Parathyroid adenoma (tissue), 2 donors: Measurements from ENCODE around the gene NAP1L3.
A peak's percentile ranks its signal among the peaks of the same experiment; 100 is the strongest.

Experiments
- H2AFZ ChIP-seq: fragments of 300-600 bp; sonication (generic); one replicate; pipeline ENCODE4 v1.7.0; 2017; ENCODE audit warnings: antibody characterized with exemption, mild to moderate bottlenecking
- H3K27ac ChIP-seq: fragments of 300-600 bp; sonication (generic); one replicate; pipeline ENCODE4 v1.7.0; 2017
- H3K27me3 ChIP-seq: fragments of 300-600 bp; sonication (generic); one replicate; pipeline ENCODE4 v1.7.0; 2017; ENCODE audit warnings: low read length; ENCODE audit not compliant: control insufficient read depth, insufficient read depth
- H3K36me3 ChIP-seq: fragments of 300-600 bp; sonication (generic); one replicate; pipeline ENCODE4 v1.7.0; 2017; ENCODE audit warnings: low read length; ENCODE audit not compliant: control insufficient read depth, insufficient read depth
- H3K4me1 ChIP-seq: fragments of 300-600 bp; sonication (generic); one replicate; pipeline ENCODE4 v1.7.0; 2017; ENCODE audit warnings: control low read depth
- H3K4me2 ChIP-seq: fragments of 300-600 bp; sonication (generic); one replicate; pipeline ENCODE4 v1.7.0; 2017; ENCODE audit warnings: low read length
- H3K4me3 ChIP-seq: fragments of 300-600 bp; sonication (generic); one replicate; pipeline ENCODE4 v1.7.0; 2017; ENCODE audit warnings: low read depth, low read length
- H3K79me2 ChIP-seq: fragments of 300-600 bp; sonication (generic); one replicate; pipeline ENCODE4 v1.7.0; 2017; ENCODE audit warnings: control low read depth
- H3K9ac ChIP-seq: fragments of 300-600 bp; sonication (generic); one replicate; pipeline ENCODE4 v1.7.0; 2017; ENCODE audit warnings: mild to moderate bottlenecking
- H3K9me3 ChIP-seq: fragments of 300-600 bp; sonication (generic); one replicate; pipeline ENCODE4 v1.7.0; 2017; ENCODE audit warnings: low read length; ENCODE audit not compliant: control insufficient read depth
- TF ChIP-seq, protein P1 (sequence below): fragments of 300-600 bp; sonication (generic); IDR thresholded peaks from one replicate; pipeline ENCODE4 v1.7.0; 2017; ENCODE audit warnings: antibody characterized with exemption, mild to moderate bottlenecking
- donor health status: primary hyperparathyroidism.

Gene NAP1L3

DNA sequence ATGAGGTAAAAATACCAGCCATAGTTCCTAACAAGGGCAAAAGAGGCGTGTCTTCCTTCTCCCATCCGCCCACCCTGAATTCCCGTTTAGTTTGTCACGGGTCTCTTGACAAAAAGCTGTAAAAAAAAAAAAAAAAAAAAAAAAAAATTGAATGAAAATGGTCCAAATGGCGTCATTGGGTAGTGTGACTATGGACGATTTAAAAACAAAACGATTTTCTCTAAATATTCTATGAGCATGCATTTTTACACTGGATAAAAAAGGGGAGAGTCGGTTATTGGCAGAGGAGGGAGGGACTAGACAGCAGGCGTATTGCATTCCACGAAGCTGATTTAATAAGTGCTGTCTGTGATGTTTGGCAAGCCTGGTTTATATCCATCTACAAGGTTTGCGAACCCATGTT is 492 bp upstream of the NAP1L3 start, which contains the start of gene FAM133A:
FAM133A (plus strand) TSS at position 338 of the 403 bp plus-strand sequence. CDS start 35,214 bp downstream, outside the sequence.
- H3K4me2 ChIP-seq = peak within 1 kb of the TSS; percentile 69
- peak within 1 kb of the TSS; percentile 91 for H2AFZ ChIP-seq

DNA sequence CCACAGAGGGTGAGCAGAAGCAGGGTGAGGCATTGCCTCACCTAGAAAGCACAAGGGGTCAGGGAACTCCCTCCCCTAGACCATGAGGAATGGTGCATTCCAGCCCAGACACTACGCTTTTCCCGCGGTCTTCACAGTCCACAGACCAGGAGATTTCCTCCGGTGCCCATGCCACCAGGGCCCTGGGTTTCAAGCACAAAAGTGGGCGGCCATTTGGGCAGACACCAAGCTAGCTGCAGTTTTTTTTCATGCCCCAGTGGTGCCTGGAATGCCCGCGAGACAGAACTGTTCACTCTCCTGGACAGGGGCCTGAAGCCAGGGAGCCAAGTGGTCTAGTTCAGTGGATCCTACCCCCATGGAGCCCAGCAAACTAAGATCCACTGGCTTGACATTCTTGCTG is 12.8 kb downstream of the NAP1L3 start:
- Histone ChIP-seq H3K27ac (no peak overlapping the region), H3K4me2 (no peak overlapping the region), H3K27me3 (no peaks in the 10 kb centered on the region), H3K36me3 (no peaks in the 10 kb centered on the region), H3K9me3 (no peaks in the 10 kb centered on the region), H2AFZ (no peak overlapping the region), H3K4me3 (no peak overlapping the region), H3K4me1 (no peaks in the 10 kb centered on the region), H3K79me2 (no peaks in the 10 kb centered on the region), H3K9ac (no peak overlapping the region)
- TF ChIP-seq, protein P1, sequence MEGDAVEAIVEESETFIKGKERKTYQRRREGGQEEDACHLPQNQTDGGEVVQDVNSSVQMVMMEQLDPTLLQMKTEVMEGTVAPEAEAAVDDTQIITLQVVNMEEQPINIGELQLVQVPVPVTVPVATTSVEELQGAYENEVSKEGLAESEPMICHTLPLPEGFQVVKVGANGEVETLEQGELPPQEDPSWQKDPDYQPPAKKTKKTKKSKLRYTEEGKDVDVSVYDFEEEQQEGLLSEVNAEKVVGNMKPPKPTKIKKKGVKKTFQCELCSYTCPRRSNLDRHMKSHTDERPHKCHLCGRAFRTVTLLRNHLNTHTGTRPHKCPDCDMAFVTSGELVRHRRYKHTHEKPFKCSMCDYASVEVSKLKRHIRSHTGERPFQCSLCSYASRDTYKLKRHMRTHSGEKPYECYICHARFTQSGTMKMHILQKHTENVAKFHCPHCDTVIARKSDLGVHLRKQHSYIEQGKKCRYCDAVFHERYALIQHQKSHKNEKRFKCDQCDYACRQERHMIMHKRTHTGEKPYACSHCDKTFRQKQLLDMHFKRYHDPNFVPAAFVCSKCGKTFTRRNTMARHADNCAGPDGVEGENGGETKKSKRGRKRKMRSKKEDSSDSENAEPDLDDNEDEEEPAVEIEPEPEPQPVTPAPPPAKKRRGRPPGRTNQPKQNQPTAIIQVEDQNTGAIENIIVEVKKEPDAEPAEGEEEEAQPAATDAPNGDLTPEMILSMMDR = no peak

More for the DNA sequence above, 492 bp upstream of the NAP1L3 start, which contains the start of gene FAM133A:
- TF ChIP-seq, protein P1 = no peak
- H3K79me2 ChIP-seq = no peaks in the 10 kb centered on the region
- H3K4me1 ChIP-seq = peaks cover 3% of the 10 kb centered on the region
- H3K27me3 ChIP-seq = no peaks in the 10 kb centered on the region
- H3K27ac ChIP-seq = peak within 1 kb of the TSS; percentile 90
- peak within 1 kb of the TSS; percentile 28 for H3K9ac ChIP-seq
- no peaks in the 10 kb centered on the region for H3K36me3 ChIP-seq
- no peaks in the 10 kb centered on the region for H3K9me3 ChIP-seq
- peak within 1 kb of the TSS; percentile 66 for H3K4me3 ChIP-seq

DNA sequence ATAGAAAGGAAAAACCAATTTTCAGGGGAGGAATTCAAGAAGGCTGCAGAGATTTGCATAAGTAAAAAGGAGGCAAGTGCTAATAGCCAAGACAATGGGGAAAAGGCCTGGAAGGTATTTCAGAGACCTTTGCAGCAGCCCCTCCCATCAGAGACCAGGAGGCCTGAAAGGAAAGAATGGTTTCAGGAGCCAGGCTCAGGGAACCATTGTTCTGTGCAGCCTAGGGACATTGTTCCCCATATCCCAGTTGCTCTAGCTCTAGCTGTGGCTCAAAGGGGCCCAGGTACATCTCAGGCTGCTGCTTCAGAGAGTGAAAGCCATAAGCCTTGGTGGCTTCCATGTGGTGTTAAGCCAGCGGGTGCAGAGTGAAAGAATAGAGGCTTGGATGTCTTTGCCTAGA is 24.0 kb downstream of the NAP1L3 start:
- Histone ChIP-seq H3K36me3 (no peaks in the 10 kb centered on the region), H3K27ac (no peak overlapping the region), H3K4me1 (no peaks in the 10 kb centered on the region), H2AFZ (no peak overlapping the region), H3K79me2 (no peaks in the 10 kb centered on the region), H3K9me3 (no peaks in the 10 kb centered on the region), H3K4me2 (no peak overlapping the region), H3K4me3 (no peak overlapping the region), H3K9ac (no peak overlapping the region), H3K27me3 (no peaks in the 10 kb centered on the region)
- TF ChIP-seq, protein P1 = no peak

DNA sequence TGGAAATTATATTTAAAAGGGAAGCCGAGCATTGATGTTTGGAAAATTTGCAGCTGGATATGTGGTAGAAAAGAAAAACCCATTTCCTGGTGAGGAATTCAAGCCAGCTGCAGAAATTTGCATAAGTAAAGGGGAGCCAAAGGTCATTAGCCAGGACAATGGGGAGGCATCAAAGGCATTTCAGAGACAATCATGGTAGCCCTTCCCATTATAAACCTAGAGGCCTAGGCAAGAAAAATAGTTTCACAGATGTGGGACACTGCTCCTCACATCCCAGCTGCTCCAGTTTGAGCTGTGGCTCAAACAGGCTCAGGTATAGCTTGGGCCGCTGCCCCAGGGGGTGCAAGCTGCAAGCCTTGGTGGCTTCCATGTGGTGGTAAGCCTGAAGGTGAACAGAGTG is 35.8 kb downstream of the NAP1L3 start:
- Histone ChIP-seq H3K79me2 (no peaks in the 10 kb centered on the region), H3K27me3 (no peaks in the 10 kb centered on the region), H3K4me1 (no peaks in the 10 kb centered on the region), H3K36me3 (no peaks in the 10 kb centered on the region), H3K9ac (no peak overlapping the region), H3K27ac (no peak overlapping the region), H3K9me3 (no peaks in the 10 kb centered on the region), H2AFZ (no peak overlapping the region), H3K4me3 (no peak overlapping the region), H3K4me2 (no peak overlapping the region)
- TF ChIP-seq, protein P1 = no peak
